ENCODE measurements around the gene POGLUT3. TPM values are rescaled to one million over a fixed set of nuclear protein-coding genes. Genes with fewer than 3 reads are reported as not detected.
A peak's percentile ranks its signal among the peaks of the same experiment; 100 is the strongest.

Gene POGLUT3
- total and polyA plus RNA-seq, 9 of the 15 experiments (the other 6 are each of a cell fraction or from before 2014, with no cell fraction given): 4.6 to 29.7 (median 17.8) TPM

- no peak for TF ChIP-seq HINFP (tag; conservative IDR thresholded peaks at IDR 0.05; ENCODE audit: low read depth)
- TF ChIP-seq KLF13 (tag; IDR thresholded peaks at IDR 0.05; ENCODE audit: borderline replicate concordance, low read depth): no peak
- no peak for TF ChIP-seq MCM7 (IDR thresholded peaks at IDR 0.05)
- peak; percentile 77 for TF ChIP-seq MYC (IDR thresholded peaks at IDR 0.05; ENCODE audit: low read depth, low read length)
- no peak for TF ChIP-seq MYC (CRISPR knock-in tag; IDR thresholded peaks at IDR 0.05; ENCODE audit: borderline replicate concordance, low read depth)
- TF ChIP-seq ATF1 (CRISPR knock-in tag; IDR thresholded peaks at IDR 0.05): no peak
- peak; percentile 93 for TF ChIP-seq ATF1 (tag; IDR thresholded peaks at IDR 0.05)
- TF ChIP-seq FOXP1 (CRISPR knock-in tag; IDR thresholded peaks at IDR 0.05): no peak
- no peak for TF ChIP-seq MITF (IDR thresholded peaks at IDR 0.05)
- TF ChIP-seq ZBTB2 (IDR thresholded peaks at IDR 0.05): no peak
- TF ChIP-seq POLR2B (IDR thresholded peaks at IDR 0.05; ENCODE audit: low read depth, partially characterized antibody): peak; percentile 86
- no peak for TF ChIP-seq RAD51 (IDR thresholded peaks at IDR 0.05; ENCODE audit: borderline replicate concordance, low read depth)
- TF ChIP-seq STAG1 (CRISPR knock-in tag; IDR thresholded peaks at IDR 0.05; ENCODE audit: borderline replicate concordance): no peak
- no peak for TF ChIP-seq NCOA2 (IDR thresholded peaks at IDR 0.05; ENCODE audit: partially characterized antibody in 2 of 2)
- TF ChIP-seq TFE3 (CRISPR knock-in tag; IDR thresholded peaks at IDR 0.05): no peak
- peak in 1 of 2 experiments; percentile 52; a peak in 1 of 4 replicates for TF ChIP-seq TBL1XR1 (IDR thresholded peaks at IDR 0.05; ENCODE audit: low read length in 2 of 2)
- peak in 1 of 2 experiments; percentile 72; a peak in 1 of 4 replicates for TF ChIP-seq RCOR1 (IDR thresholded peaks at IDR 0.05; ENCODE audit: borderline replicate concordance in 1 of 2, low read depth in 2 of 2, low read length in 2 of 2)
- peak; percentile 89 for TF ChIP-seq CC2D1A (IDR thresholded peaks at IDR 0.05)
- no peak for TF ChIP-seq DDX20 (tag; IDR thresholded peaks at IDR 0.05; ENCODE audit: low read depth)
- peak; percentile 77 for TF ChIP-seq FOS (IDR thresholded peaks at IDR 0.05; ENCODE audit: extremely low read depth, insufficient read length)
- no peak for TF ChIP-seq HNRNPK (IDR thresholded peaks at IDR 0.05; ENCODE audit: low read depth, low read length, poor library complexity, severe bottlenecking)
These were observed 703 bp downstream of the POGLUT3 start (continued) for GRCh38 chr11:108497317-108498045.

All from K562 (cell line).